NT2/D1 (cell line): Measurements from ENCODE around the gene ARHGAP22.

ENCODE experiments used
- SUZ12 ChIP-seq: IDR thresholded peaks from 2 replicates; pipeline ENCODE4 v1.6.1; 2011; ENCODE audit not compliant: insufficient read length, insufficient read depth; ENCODE audit errors: extremely low read depth
- YY1 ChIP-seq: IDR thresholded peaks from 2 replicates; pipeline ENCODE4 v1.6.1; 2011; ENCODE audit not compliant: insufficient read length, insufficient read depth
- ZNF274 ChIP-seq: IDR thresholded peaks from 2 replicates; pipeline ENCODE4 v1.6.1; 2011; ENCODE audit warnings: mild to moderate bottlenecking, low read depth, low read length

DNA sequence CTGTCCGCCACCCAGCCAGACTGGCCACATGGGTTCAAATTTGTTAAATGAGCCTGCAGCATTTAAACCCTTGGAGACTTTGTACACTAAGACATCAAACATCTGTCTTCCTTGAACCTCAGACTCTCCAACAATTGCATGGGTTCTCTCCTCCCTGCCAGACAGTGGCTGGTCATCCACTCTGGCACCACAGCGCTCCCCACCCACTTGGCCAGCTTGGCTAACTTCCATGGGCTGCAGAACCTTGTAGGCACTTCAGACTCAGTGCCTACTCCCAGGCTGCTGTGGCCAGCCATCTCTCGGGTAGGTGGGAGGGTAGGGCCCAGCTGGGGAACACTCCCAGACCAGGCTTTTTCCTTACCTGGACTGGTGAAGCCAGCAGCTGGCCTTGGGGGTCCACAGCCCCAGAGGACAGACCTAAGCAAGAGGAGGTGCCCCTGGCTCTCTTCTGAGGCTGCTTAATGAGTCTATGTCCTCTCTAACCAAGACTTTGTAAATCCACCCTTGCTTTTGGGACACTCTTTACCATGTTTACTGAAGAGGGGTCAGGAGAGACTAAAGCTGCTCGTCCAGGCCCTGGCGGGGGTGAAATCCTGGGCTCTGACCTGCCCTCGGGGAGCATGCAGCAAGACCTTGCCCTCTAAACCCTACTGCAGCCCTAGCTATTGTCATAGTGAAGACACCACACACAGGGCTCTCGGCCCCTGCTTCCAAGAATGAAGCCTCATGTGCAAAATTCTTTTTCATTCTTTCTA is 82.7 kb downstream of the ARHGAP22 start:
- TF ChIP-seq SUZ12 (no peak), ZNF274 (no peak), YY1 (no peak)
